ENCODE measurements around the gene C6orf136. TPM values are rescaled to one million over a fixed set of nuclear protein-coding genes. Genes with fewer than 3 reads are reported as not detected.

Gene C6orf136
- total and polyA plus RNA-seq, 10 of the 15 experiments (the other 5 are each of a cell fraction or from before 2014, with no cell fraction given) = 5.2 to 24.1 (median 14.9) TPM

DNA sequence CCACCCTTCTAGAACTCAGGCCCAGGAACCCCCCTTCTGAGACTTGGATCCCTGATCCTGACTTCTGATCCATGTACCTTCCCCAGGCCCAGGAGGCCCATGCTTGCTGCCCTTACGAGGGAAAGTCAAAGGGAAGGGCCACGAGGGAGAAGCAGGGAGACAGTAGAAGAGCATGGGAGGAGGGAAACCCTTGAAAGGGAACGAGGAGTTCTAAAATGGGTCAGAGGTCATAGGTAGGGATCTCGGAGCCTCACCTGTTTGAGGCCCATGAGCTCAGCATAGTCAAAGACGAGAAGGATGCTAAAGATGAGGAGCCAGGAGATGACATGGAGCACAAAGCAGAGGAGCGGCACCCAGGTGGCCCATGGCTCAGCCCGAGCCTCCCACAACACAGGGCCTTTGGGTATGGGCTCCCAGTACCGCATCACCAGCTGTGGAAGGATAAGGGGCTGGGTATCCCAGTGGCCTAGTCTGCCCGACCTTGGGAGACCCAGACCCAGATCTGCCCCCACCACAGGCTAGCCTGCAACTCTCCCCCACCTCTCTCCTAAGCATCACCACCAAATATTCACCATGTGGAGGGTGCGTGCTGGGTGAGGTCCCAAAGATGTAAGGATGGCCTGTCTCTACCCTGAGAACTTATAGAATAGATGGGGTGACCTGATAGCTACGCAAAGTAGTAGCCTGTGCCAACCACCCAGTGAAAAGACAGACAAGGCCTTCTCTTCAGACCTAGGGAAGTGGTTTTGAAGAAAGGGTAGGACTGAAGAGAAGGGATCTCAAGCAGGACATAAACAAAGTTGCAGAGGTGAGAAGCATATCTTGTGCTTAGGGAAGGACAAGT lies 42.3 kb downstream of the C6orf136 start:
- H3K9ac ChIP-seq (ENCODE audit: control insufficient read depth, insufficient read depth, low read length) = peak overlapping the region; percentile 75
- H3K4me3 ChIP-seq = peak overlapping the region; percentile 100

DNA sequence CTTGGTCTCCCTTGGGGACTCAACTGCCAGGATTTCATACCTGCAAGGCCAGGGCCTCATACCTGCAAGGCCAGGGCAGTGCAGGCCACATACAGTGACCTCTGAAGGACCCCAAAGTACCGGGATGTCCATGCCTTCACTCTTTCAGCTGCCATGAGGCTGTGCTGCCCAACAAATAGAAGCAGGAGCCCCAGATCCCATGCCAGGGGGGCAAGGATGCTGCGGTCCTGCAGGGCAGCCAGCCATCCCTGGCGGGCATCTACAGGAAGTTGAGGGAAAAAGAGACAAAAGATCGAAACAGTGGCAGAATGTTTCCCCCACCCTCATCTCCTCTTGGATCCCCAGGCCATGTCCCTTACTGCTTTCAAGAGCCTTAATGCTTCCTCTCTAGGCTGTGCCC lies 43.1 kb downstream of the C6orf136 start:
- no peaks in the 10 kb centered on the region for H3K27me3 ChIP-seq (replicated peaks in 1 of 2; ENCODE audit: control insufficient read depth in 2 of 2, insufficient read depth in 2 of 2, low read length in 1 of 2)
- ChIA-PET SMC1A (ENCODE audit: uncharacterized antibody, unreplicated experiment) (interaction anchor here (1.1 to 6.9 kb wide), 6 partner anchors 10 to 46 kb away, joined by 3 to 73 read pairs (median 6); partner anchors contain the start of genes DHX16 and MDC1), POLR2A (interaction anchor here (0.5 to 6.1 kb wide), 13 partner anchors 10 to 132 kb away, joined by 3 to 167 read pairs (median 5); partner anchors contain the start of genes MDC1, MRPS18B, PRR3 and TUBB), RAD21 (ENCODE audit: unreplicated experiment) (interaction anchor here (0.6 to 6.4 kb wide), 3 partner anchors 11 to 29 kb away, joined by 3 to 114 read pairs (median 4); partner anchors contain the start of genes MDC1 and TUBB), CTCF (interaction anchor here (0.8 to 4.8 kb wide), 9 partner anchors 10 to 140 kb away, joined by 3 to 64 read pairs (median 17); partner anchors contain the start of genes MDC1 and TUBB)
- no peaks in the 10 kb centered on the region for H3K36me3 ChIP-seq (ENCODE audit: control insufficient read depth in 2 of 2, insufficient read depth in 2 of 2, low read length in 1 of 2)
- H3K9me3 ChIP-seq (replicated peaks; ENCODE audit: control insufficient read depth, insufficient read depth, low read length) = no peaks in the 10 kb centered on the region
- no TSS peak for BruUV-seq (replicated peaks)
- WGBS (ENCODE audit: insufficient coverage, insufficient replicate concordance, low lambda C conversion rate, missing lambda C conversion rate) = 0% methylated on average over 4 of the region's 4 CpGs
- H3K4me1 ChIP-seq (ENCODE audit: control insufficient read depth, insufficient read depth, low read length) = peaks cover 15% of the 10 kb centered on the region
- intact Hi-C loops (cut with micrococcal nuclease; ENCODE audit: unreplicated experiment) = no loop called here
- H3K4me2 ChIP-seq (ENCODE audit: control insufficient read depth, insufficient read depth) = peak overlapping the region; percentile 69
- TF ChIP-seq SIN3A (IDR thresholded peaks at IDR 0.05; ENCODE audit: low read depth, low read length) (0 out of 2 replicates have a peak, but pooled peaks have one; percentile 14), MXI1 (IDR thresholded peaks at IDR 0.05; ENCODE audit: low read depth, low read length) (no peak)
- peaks cover 57% of the 10 kb centered on the region for H3K79me2 ChIP-seq (ENCODE audit: control insufficient read depth, insufficient read depth, low read length)
- in situ Hi-C loops (cut with MboI) = no loop called here
- DNase-seq (ENCODE audit: low read depth, low spot score) (no peak), FAIRE-seq (no peak), ATAC-seq (no peak)
- peak overlapping the region; percentile 96 for H3K27ac ChIP-seq (ENCODE audit: control insufficient read depth, insufficient read depth)
- no peak overlapping the region for H2AFZ ChIP-seq (ENCODE audit: control insufficient read depth, low read depth, low read length)
- peak overlapping the region; percentile 75 for H3K9ac ChIP-seq (ENCODE audit: control insufficient read depth, insufficient read depth, low read length)
- peak overlapping the region; percentile 100 for H3K4me3 ChIP-seq
- H4K20me1 ChIP-seq (ENCODE audit: control insufficient read depth, insufficient read depth) = no peaks in the 10 kb centered on the region

More for the DNA sequence above, 42.3 kb downstream of the C6orf136 start:
- no peak for DNase-seq (ENCODE audit: low read depth, low spot score)
- ChIA-PET POLR2A (interaction anchor here (0.6 to 6.1 kb wide), 14 partner anchors 8 to 132 kb away, joined by 3 to 167 read pairs (median 7); partner anchors contain the start of genes DHX16, MDC1, MRPS18B and PPP1R10), CTCF (interaction anchor here (0.7 to 4.8 kb wide), 14 partner anchors 9 to 236 kb away, joined by 3 to 64 read pairs (median 5); partner anchors contain the start of genes DHX16, MDC1 and TUBB), SMC1A (ENCODE audit: uncharacterized antibody, unreplicated experiment) (interaction anchor here (0.5 to 6.9 kb wide), 15 partner anchors 9 to 132 kb away, joined by 3 to 73 read pairs (median 6); partner anchors contain the start of genes DHX16, MDC1, MRPS18B and PPP1R10), RAD21 (ENCODE audit: unreplicated experiment) (interaction anchor here (0.6 to 6.4 kb wide), 7 partner anchors 10 to 224 kb away, joined by 3 to 114 read pairs (median 4); partner anchors contain the start of genes DHX16, MDC1, TUBB and VARS2)
- no TSS peak for BruUV-seq (replicated peaks)
- Histone ChIP-seq H3K9me3 (replicated peaks; ENCODE audit: control insufficient read depth, insufficient read depth, low read length) (no peaks in the 10 kb centered on the region), H3K79me2 (ENCODE audit: control insufficient read depth, insufficient read depth, low read length) (peaks cover 64% of the 10 kb centered on the region), H2AFZ (ENCODE audit: control insufficient read depth, low read depth, low read length) (no peak overlapping the region), H3K27ac (ENCODE audit: control insufficient read depth, insufficient read depth) (peak overlapping the region; percentile 96), H3K27me3 (replicated peaks in 1 of 2; ENCODE audit: control insufficient read depth in 2 of 2, insufficient read depth in 2 of 2, low read length in 1 of 2) (no peaks in the 10 kb centered on the region), H3K4me1 (ENCODE audit: control insufficient read depth, insufficient read depth, low read length) (peaks cover 15% of the 10 kb centered on the region), H4K20me1 (ENCODE audit: control insufficient read depth, insufficient read depth) (no peaks in the 10 kb centered on the region), H3K4me2 (ENCODE audit: control insufficient read depth, insufficient read depth) (peak overlapping the region; percentile 69), H3K36me3 (ENCODE audit: control insufficient read depth in 2 of 2, insufficient read depth in 2 of 2, low read length in 1 of 2) (no peaks in the 10 kb centered on the region)
- ATAC-seq = no peak
- FAIRE-seq = peak; percentile 44
- intact Hi-C loops (cut with micrococcal nuclease; ENCODE audit: unreplicated experiment) (no loop called here), in situ Hi-C loops (cut with MboI) (no loop called here)
- WGBS (ENCODE audit: insufficient coverage, insufficient replicate concordance, low lambda C conversion rate, missing lambda C conversion rate) = 25% methylated on average over 11 of the region's 11 CpGs
- TF ChIP-seq NR2C1 (IDR thresholded peaks at IDR 0.05) (0 out of 2 replicates have a peak, but pooled peaks have one; percentile 29), FOXM1 (IDR thresholded peaks at IDR 0.05; ENCODE audit: low read depth, low read length) (no peak), TCF3 (IDR thresholded peaks at IDR 0.05; ENCODE audit: borderline replicate concordance, insufficient read depth, low read depth, low read length) (no peak)
